ENCODE results near the gene PAX2. TPM values are rescaled to one million over a fixed set of nuclear protein-coding genes. Genes with fewer than 3 reads are reported as not detected.

PAX2 gene
- total RNA-seq, 1 experiment from 2014 or later = 0.09 TPM

DNA sequence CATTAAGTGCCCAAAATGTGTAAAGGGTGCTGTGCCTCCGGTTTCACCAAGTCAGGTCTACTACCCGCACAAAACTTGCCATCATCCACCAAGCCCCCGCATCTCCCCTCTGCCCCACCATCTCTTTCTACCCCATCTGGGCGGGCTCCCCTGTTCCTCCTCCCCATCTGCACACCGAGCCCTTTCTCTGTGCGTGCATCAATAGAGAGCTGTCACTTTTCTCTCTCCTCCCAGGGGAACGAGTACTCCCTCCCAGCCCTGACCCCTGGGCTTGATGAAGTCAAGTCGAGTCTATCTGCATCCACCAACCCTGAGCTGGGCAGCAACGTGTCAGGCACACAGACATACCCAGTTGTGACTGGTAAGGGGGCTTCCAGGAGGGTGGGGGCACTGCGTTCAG lies 63.5 kb downstream of the PAX2 start (continued):
- TF ChIP-seq E2F4 (CRISPR knock-in tag; IDR thresholded peaks at IDR 0.05; ENCODE audit: borderline replicate concordance, low read depth) = no peak
- TF ChIP-seq, protein P1, sequence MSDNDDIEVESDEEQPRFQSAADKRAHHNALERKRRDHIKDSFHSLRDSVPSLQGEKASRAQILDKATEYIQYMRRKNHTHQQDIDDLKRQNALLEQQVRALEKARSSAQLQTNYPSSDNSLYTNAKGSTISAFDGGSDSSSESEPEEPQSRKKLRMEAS (CRISPR knock-in tag; IDR thresholded peaks at IDR 0.05) = no peak
- TF ChIP-seq TEAD1 (CRISPR knock-in tag; IDR thresholded peaks at IDR 0.05) = no peak
- no peak for TF ChIP-seq IRF2 (CRISPR knock-in tag; IDR thresholded peaks at IDR 0.05; ENCODE audit: borderline replicate concordance, low read depth)
- TF ChIP-seq, protein P2, sequence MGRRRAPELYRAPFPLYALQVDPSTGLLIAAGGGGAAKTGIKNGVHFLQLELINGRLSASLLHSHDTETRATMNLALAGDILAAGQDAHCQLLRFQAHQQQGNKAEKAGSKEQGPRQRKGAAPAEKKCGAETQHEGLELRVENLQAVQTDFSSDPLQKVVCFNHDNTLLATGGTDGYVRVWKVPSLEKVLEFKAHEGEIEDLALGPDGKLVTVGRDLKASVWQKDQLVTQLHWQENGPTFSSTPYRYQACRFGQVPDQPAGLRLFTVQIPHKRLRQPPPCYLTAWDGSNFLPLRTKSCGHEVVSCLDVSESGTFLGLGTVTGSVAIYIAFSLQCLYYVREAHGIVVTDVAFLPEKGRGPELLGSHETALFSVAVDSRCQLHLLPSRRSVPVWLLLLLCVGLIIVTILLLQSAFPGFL (CRISPR knock-in tag; IDR thresholded peaks at IDR 0.05; ENCODE audit: borderline replicate concordance) = no peak
- no peak for TF ChIP-seq MXD4 (CRISPR knock-in tag; IDR thresholded peaks at IDR 0.05; ENCODE audit: borderline replicate concordance)
- no peak for TF ChIP-seq NFATC4 (CRISPR knock-in tag; IDR thresholded peaks at IDR 0.05)

DNA sequence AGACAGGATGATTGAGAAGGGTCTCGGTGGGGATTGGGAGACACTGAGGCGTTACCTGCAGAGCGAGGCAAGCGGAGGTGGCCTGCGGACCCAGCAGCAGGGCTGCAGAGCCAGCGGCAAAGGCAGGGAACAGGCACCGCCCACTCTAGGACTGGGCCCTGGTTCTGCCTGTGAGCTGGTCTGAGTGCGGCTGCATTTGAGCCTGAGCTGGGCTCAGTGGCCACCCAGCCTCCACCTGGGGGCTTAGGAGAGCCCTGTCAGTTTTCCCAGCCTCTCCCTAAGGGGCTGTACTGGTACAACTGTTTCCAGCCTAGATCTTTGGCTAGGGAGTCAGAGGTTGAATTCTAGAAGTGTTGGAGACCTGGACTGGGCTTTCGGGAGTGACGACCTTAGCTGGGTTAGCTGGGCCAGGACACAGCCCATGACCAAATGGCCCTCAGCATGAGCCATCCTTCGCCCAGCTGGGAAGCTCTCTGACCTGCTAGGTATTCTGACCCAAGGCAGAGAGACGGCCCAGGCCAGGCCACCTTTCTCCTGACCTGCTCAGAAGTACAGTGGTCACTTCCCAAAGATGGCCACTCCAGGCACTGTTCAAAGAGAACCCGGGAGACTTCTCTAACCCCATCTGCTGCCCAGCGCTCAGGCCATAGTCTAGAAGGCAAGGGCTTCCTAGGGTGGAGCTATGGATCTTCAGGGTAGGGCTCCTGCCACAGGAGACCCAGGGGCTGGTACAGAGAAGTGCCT lies 64.9 kb downstream of the PAX2 start:
- ATAC-seq = peak; percentile 56
- Mint-ChIP-seq H3K4me1 (0 out of 2 replicates have a peak, but pooled peaks cover 5% of the 10 kb centered on the region), H3K27ac (no peak overlapping the region), H3K36me3 (no peaks in the 10 kb centered on the region), H3K4me3 (no peak overlapping the region), H3K9me3 (no peaks in the 10 kb centered on the region), H3K27me3 (ENCODE audit: low read depth) (peaks cover 9% of the 10 kb centered on the region)
- no peak for DNase-seq (ENCODE audit: low spot score)
- POLR2A ChIA-PET = interaction anchor here (0.5 kb wide), 1 partner anchor 620 kb away, joined by 5 read pairs; no protein-coding TSS in a partner anchor
- CTCF ChIA-PET = interaction anchor here (0.6 to 1.7 kb wide), 9 partner anchors 9 to 274 kb away, joined by 3 to 9 read pairs (median 4); partner anchors contain the start of gene HIF1AN
- TF ChIP-seq, protein P3, sequence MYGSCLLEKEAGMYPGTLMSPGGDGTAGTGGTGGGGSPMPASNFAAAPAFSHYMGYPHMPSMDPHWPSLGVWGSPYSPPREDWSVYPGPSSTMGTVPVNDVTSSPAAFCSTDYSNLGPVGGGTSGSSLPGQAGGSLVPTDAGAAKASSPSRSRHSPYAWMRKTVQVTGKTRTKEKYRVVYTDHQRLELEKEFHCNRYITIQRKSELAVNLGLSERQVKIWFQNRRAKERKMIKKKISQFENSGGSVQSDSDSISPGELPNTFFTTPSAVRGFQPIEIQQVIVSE (CRISPR knock-in tag; IDR thresholded peaks at IDR 0.05; ENCODE audit: borderline replicate concordance) = no peak
- TF ChIP-seq, protein P2 (CRISPR knock-in tag; IDR thresholded peaks at IDR 0.05; ENCODE audit: borderline replicate concordance) = no peak
- TF ChIP-seq NFYB (CRISPR knock-in tag; conservative IDR thresholded peaks at IDR 0.05; ENCODE audit: low read depth) (no peak), ZNF121 (CRISPR knock-in tag; IDR thresholded peaks at IDR 0.05) (no peak), SMAD3 (CRISPR knock-in tag; IDR thresholded peaks at IDR 0.05; ENCODE audit: borderline replicate concordance) (no peak), NR2C2 (CRISPR knock-in tag; IDR thresholded peaks at IDR 0.05) (no peak), CTCF (IDR thresholded peaks at IDR 0.05) (no peak), TP53 (CRISPR knock-in tag; IDR thresholded peaks at IDR 0.05) (no peak), ZNF317 (CRISPR knock-in tag; IDR thresholded peaks at IDR 0.05; ENCODE audit: borderline replicate concordance, low read depth) (no peak), USF1 (CRISPR knock-in tag; IDR thresholded peaks at IDR 0.05) (no peak), ATF6 (CRISPR knock-in tag; IDR thresholded peaks at IDR 0.05) (no peak), ZNF138 (CRISPR knock-in tag; conservative IDR thresholded peaks at IDR 0.05) (no peak)
- TF ChIP-seq, protein P4, sequence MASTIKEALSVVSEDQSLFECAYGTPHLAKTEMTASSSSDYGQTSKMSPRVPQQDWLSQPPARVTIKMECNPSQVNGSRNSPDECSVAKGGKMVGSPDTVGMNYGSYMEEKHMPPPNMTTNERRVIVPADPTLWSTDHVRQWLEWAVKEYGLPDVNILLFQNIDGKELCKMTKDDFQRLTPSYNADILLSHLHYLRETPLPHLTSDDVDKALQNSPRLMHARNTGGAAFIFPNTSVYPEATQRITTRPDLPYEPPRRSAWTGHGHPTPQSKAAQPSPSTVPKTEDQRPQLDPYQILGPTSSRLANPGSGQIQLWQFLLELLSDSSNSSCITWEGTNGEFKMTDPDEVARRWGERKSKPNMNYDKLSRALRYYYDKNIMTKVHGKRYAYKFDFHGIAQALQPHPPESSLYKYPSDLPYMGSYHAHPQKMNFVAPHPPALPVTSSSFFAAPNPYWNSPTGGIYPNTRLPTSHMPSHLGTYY (CRISPR knock-in tag; IDR thresholded peaks at IDR 0.05) = no peak
- TF ChIP-seq, protein P5, sequence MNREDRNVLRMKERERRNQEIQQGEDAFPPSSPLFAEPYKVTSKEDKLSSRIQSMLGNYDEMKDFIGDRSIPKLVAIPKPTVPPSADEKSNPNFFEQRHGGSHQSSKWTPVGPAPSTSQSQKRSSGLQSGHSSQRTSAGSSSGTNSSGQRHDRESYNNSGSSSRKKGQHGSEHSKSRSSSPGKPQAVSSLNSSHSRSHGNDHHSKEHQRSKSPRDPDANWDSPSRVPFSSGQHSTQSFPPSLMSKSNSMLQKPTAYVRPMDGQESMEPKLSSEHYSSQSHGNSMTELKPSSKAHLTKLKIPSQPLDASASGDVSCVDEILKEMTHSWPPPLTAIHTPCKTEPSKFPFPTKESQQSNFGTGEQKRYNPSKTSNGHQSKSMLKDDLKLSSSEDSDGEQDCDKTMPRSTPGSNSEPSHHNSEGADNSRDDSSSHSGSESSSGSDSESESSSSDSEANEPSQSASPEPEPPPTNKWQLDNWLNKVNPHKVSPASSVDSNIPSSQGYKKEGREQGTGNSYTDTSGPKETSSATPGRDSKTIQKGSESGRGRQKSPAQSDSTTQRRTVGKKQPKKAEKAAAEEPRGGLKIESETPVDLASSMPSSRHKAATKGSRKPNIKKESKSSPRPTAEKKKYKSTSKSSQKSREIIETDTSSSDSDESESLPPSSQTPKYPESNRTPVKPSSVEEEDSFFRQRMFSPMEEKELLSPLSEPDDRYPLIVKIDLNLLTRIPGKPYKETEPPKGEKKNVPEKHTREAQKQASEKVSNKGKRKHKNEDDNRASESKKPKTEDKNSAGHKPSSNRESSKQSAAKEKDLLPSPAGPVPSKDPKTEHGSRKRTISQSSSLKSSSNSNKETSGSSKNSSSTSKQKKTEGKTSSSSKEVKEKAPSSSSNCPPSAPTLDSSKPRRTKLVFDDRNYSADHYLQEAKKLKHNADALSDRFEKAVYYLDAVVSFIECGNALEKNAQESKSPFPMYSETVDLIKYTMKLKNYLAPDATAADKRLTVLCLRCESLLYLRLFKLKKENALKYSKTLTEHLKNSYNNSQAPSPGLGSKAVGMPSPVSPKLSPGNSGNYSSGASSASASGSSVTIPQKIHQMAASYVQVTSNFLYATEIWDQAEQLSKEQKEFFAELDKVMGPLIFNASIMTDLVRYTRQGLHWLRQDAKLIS (CRISPR knock-in tag; IDR thresholded peaks at IDR 0.05; ENCODE audit: borderline replicate concordance) = no peak

Measured in WTC11 (cell line).